H1 (cell line): ENCODE results near the gene CCNY. TPM values are rescaled to one million over a fixed set of nuclear protein-coding genes. Genes with fewer than 3 reads are reported as not detected.

Source experiments
- EZH2 ChIP-seq: fragments of 200-600 bp; sonication (generic); IDR thresholded peaks from 2 replicates; pipeline ENCODE4 v1.7.1; 2012; ENCODE audit warnings: low read depth, mild to moderate bottlenecking, moderate library complexity, low read length, inconsistent platforms; ENCODE audit not compliant: severe bottlenecking
- RBBP5 ChIP-seq: IDR thresholded peaks from 2 replicates; pipeline ENCODE4 v1.7.1; 2012; ENCODE audit warnings: low read depth, mild to moderate bottlenecking, inconsistent platforms, low read length, moderate library complexity, borderline replicate concordance
- SIRT6 ChIP-seq: IDR thresholded peaks from one replicate; pipeline ENCODE4 v1.7.1; 2012; ENCODE audit warnings: low read length, inconsistent platforms
- polyA plus RNA-seq, 7 experiments: library from polyadenylated mRNA; depleted of rRNA in 3 of 7; stranded (reverse) in 5 of 7; unstranded in 2 of 7; fragments of >200 nt in 5 of 7; fragments of 200-250 nt in 2 of 7; gene quantifications; 1 replicate in 5 of 7; 2 replicates in 1 of 7; 4 replicates in 1 of 7; pipeline versions ENCODE4 v1.2.1 to v1.2.3, GENCODE V29; 2011 to 2013; ENCODE audit warnings: missing spikeins in 2 of 7, mixed read lengths in 2 of 7
- total RNA-seq: library from RNA; stranded (reverse); fragmentation: NEBNext Ultra II Directional; extraction: Animal tissue kit (Norgen Biotek cat#: 25700); gene quantifications from 2 replicates; pipeline ENCODE4 v1.2.1, GENCODE V29; 2021
- TF ChIP-seq, protein P1 (sequence below): IDR thresholded peaks from 2 replicates; pipeline ENCODE4 v1.6.1; 2012; ENCODE audit warnings: inconsistent platforms

Gene CCNY
- total and polyA plus RNA-seq, 2 of the 8 experiments (the other 6 are each of a cell fraction or from before 2014, with no cell fraction given): 25.3 to 68.2 TPM

DNA sequence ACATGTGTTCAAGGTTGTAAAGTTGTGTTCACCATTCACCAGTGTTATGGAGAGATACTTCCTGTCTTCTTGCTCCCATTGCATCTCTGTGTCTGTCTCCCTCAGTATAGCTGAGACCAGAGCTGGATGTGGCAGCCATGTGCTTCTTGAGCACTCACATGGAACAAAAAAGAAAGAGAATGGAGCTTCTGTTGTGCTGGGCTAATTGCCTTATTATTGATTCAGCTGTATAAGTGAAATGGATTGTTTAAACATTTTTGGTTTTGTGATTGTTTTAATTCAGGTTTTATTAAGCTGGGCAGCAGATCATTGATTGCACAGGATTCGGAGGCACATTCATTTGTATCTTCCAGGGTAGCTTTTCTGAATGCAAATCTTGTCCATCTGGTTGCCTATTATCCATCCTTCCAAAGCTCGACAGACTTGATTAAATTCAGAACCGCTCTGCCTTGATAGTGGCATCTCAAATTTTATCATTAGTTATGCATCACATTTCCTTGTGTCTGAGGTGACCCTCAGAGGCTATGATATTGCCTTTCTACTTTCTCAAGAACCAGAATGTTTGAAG is 119.9 kb downstream of the CCNY start (continued):
- TF ChIP-seq, protein P1, sequence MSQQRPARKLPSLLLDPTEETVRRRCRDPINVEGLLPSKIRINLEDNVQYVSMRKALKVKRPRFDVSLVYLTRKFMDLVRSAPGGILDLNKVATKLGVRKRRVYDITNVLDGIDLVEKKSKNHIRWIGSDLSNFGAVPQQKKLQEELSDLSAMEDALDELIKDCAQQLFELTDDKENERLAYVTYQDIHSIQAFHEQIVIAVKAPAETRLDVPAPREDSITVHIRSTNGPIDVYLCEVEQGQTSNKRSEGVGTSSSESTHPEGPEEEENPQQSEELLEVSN: no peak
- TF ChIP-seq EZH2: no peak
- no peak for TF ChIP-seq RBBP5
- TF ChIP-seq SIRT6: no peak
- TF ChIP-seq, all 59 proteins: peak for 0
